GM19238 (cell line): ENCODE results near the gene RSPH4A.
"Not testable (repeated sequence)": the region's sequence is repeated elsewhere in the genome, so short reads cannot be mapped to it uniquely, and the experiment has no call there.

Source experiments
- DNase-seq: peaks from one replicate; pipeline ENCODE4 v3.0.0; 2011; ENCODE audit warnings: low spot score; ENCODE audit not compliant: insufficient read length

RSPH4A gene

GRCh38 chr6:116625872-116626271 lies 9.6 kb downstream of the RSPH4A start:
- DNase-seq, result no peak

GRCh38 chr6:116629563-116629981 lies 13.3 kb downstream of the RSPH4A start:
- DNase-seq, result no peak

GRCh38 chr6:116631379-116631990 lies 15.2 kb downstream of the RSPH4A start:
- no peak for DNase-seq

GRCh38 chr6:116633685-116634084 lies 17.4 kb downstream of the RSPH4A start:
- no peak for DNase-seq

- DNase-seq, result no peak
Measured at GRCh38 chr6:116648156-116648555, 31.9 kb downstream of the RSPH4A start.

GRCh38 chr6:116649129-116649528 lies 32.9 kb downstream of the RSPH4A start:
- no peak for DNase-seq

GRCh38 chr6:116651916-116652315 lies 35.6 kb downstream of the RSPH4A start:
- DNase-seq, result no peak

GRCh38 chr6:116661594-116661993 lies 45.3 kb downstream of the RSPH4A start:
- DNase-seq, result no peak

- no peak for DNase-seq
Measured at GRCh38 chr6:116662202-116662601, 45.9 kb downstream of the RSPH4A start.

- DNase-seq, result no peak
Measured at GRCh38 chr6:116663308-116663707, 47.0 kb downstream of the RSPH4A start.

- not testable (repeated sequence) for DNase-seq
Measured at GRCh38 chr6:116664169-116664568, 47.9 kb downstream of the RSPH4A start.

GRCh38 chr6:116665464-116665863 lies 49.2 kb downstream of the RSPH4A start:
- no peak for DNase-seq

GRCh38 chr6:116666869-116667268 lies 50.6 kb downstream of the RSPH4A start:
- DNase-seq, result no peak

GRCh38 chr6:116667623-116668022 lies 51.3 kb downstream of the RSPH4A start:
- no peak for DNase-seq

GRCh38 chr6:116672306-116672705 lies 56.0 kb downstream of the RSPH4A start:
- no peak for DNase-seq

GRCh38 chr6:116676021-116676420 lies 59.7 kb downstream of the RSPH4A start:
- DNase-seq, result no peak

- peak; percentile 76 for DNase-seq
Measured at GRCh38 chr6:116680880-116681672, 64.8 kb downstream of the RSPH4A start, which contains the start of gene KPNA5. Gene KPNA5 (plus strand): TSS chr6:116681211. CDS start chr6:116681335, 124 bp downstream.

GRCh38 chr6:116682334-116682712 lies 66.0 kb downstream of the RSPH4A start:
- no peak for DNase-seq
